Posterior cingulate gyrus (tissue), 11 donors: ENCODE measurements around the gene FGB.

Experiments used
- DNase-seq, 10 donors: peaks; one replicate each; pipeline versions ENCODE4 v3.0.0 to v3.0.0-alpha.2; 2020 to 2021; ENCODE audit warnings: mixed read lengths in 3 of 10
- intact Hi-C: fragments of 100-400 bp; cut with DNase I; formaldehyde crosslinking; loops from one replicate; pipeline ENCODE4 v1.15.1; 2023

Gene FGB

DNA sequence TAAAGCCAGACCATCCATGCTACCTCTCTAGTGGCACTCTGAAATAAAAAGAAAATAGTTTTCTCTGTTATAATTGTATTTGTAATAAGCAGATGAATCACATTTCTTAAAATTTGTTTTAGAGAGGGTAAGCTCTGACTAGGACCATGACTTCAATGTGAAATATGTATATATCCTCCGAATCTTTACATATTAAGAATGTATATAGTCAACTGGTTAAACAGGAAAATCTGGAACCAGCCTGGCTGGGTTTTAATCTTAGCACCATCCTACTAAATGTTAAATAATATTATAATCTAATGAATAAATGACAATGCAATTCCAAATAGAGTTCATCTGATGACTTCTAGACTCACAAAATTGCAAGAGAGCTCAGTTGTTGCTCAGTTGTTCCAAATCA lies 1.5 kb downstream of the FGB start:
- intact Hi-C loops: no loop called here

DNA sequence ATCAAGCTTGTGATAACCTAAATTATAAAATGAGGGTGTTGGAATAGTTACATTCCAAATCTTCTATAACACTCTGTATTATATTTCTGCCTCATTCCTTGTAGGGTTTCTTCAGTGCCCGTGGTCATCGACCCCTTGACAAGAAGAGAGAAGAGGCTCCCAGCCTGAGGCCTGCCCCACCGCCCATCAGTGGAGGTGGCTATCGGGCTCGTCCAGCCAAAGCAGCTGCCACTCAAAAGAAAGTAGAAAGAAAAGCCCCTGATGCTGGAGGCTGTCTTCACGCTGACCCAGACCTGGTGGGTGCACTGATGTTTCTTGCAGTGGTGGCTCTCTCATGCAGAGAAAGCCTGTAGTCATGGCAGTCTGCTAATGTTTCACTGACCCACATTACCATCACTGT lies 2.9 kb downstream of the FGB start:
- intact Hi-C loops: no loop called here
- DNase-seq: peak in 3 of 10 donors; percentile 53 to 66 (median 63)

More for the DNA sequence above, 1.5 kb downstream of the FGB start:
- DNase-seq: no peak

DNA sequence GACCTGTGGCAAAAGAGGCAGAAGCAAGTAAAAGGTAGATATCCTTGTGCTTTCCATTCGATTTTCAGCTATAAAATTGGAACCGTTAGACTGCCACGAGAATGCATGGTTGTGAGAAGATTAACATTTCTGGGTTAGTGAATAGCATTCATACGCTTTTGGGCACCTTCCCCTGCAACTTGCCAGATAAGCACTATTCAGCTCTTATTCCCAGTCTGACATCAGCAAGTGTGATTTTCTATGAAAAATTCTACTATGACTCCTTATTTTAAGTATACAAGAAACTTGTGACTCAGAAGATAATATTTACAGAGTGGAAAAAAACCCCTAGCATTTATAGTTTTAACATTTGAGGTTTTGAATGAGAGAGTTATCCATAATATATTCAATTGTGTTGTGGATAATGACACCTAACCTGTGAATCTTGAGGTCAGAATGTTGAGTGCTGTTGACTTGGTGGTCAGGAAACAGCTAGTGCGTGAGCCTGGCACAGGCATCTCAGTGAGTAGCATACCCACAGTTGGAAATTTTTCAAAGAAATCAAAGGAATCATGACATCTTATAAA lies 3.9 kb downstream of the FGB start:
- intact Hi-C loops: no loop called here
- DNase-seq: no peak

DNA sequence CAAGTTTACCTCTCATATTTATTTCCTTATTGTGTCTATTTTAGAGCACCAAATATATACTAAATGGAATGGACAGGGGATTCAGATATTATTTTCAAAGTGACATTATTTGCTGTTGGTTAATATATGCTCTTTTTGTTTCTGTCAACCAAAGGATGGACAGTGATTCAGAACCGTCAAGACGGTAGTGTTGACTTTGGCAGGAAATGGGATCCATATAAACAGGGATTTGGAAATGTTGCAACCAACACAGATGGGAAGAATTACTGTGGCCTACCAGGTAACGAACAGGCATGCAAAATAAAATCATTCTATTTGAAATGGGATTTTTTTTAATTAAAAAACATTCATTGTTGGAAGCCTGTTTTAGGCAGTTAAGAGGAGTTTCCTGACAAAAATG lies 6.2 kb downstream of the FGB start:
- intact Hi-C loops: no loop called here
- DNase-seq: no peak

DNA sequence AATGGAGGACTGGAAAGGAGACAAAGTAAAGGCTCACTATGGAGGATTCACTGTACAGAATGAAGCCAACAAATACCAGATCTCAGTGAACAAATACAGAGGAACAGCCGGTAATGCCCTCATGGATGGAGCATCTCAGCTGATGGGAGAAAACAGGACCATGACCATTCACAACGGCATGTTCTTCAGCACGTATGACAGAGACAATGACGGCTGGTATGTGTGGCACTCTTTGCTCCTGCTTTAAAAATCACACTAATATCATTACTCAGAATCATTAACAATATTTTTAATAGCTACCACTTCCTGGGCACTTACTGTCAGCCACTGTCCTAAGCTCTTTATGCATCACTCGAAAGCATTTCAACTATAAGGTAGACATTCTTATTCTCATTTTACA lies 6.8 kb downstream of the FGB start:
- intact Hi-C loops: no loop called here

DNA sequence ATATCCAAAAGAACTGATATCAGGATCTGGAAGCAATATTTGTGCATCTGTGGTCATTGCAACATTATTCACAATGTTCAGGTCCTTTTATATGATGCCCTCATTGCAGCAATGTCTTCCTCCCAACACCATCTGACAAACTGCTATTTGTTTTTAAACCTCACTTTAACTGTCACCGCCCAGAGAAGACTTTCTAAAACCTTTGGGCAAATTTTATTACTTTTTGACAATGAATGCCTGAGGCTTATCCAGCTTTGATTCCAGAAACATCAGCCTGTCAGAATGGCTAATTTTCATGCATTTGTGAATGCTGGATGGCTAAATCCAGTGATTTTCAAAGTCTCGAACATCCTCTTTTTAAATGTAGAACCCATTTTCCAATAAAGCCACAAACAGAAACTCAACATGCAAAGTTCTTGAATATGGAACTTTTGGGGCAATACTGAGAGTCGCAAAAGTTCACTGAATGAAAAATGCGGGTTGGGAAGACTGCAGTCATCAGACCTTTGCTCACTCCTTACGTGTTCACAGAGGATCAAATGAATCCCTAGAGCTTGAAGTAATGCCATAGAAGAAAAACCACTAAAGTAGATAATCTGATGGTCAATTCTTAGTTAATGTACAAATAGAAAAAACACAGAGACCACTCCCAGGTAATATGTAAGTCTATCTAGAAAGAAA lies 10.5 kb downstream of the FGB start:
- intact Hi-C loops: no loop called here
- no peak for DNase-seq

More for the DNA sequence above, 6.8 kb downstream of the FGB start:
- no peak for DNase-seq

DNA sequence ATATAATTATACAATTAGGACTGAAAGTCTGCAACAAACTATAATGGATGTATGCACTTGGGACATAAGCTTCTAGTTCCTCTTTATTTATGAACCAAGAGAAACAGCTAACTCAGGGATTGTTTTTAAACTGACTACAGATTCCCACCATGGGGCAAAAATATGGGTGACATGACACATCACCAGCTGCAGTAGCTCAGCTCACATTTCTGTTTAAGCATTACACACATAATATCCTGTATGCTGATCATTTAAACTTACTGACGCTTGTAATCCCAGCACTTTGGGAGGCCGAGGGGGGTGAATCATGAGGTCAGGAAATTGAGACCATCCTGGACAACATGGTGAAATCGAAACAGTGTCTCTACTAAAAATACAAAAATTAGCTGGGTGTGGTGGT lies 11.5 kb downstream of the FGB start:
- intact Hi-C loops: no loop called here
- no peak for DNase-seq

DNA sequence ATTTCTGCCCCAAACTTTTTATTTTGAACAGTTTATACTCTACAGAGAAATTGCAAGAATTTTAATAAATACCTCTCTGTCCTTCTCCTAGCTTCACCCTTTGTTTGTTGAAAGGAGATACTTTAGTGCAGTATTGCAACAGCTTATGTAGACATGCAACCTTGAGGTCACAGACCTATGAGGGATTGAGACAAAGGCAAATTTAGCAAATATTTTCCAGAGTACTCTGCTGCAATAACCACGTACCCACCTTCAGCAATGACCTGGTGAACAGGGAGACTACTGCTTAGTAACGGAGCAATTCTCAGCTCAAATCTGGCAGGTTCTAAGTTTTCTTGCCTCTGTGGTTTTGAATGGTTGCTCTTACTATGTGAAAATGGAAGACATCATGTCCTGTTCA lies 14.5 kb downstream of the FGB start:
- DNase-seq: no peak
- intact Hi-C loops: no loop called here

DNA sequence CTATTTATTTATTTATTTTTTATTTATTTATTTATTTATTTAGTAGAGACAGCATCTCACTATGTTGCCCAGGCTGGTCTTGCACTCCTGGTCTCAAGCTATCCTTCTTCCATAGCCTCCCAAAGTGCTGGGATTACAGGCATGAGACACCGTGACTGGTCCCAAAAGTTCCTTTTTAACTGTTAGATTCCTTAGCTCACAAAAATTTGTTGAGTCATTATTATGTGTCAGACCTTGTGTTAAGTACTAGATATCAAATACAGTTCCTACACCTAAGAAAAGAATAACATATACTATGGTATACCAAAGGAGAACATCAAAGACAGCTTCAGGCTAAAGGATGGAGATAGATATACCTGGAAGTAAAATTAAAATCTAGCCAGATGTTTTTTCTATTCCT lies 16.1 kb downstream of the FGB start:
- no peak for DNase-seq
- intact Hi-C loops: no loop called here

DNA sequence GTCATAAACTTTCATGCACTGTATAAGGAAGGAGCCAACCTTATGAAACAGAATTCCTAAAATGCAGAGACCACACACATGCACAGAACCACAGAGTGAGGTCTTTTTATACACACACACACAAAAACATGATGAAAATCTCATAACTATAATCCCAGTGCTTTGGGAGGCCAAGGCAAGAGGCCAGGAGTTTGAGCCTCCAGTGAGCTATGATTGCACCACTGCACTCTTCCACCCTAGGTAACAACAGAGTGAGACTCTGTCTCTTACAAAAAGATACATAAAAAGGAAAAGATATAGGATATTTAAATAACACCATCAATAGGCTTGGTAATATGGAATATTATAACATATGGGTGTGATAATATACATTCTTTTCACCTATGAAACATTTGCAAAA lies 17.1 kb downstream of the FGB start:
- no peak for DNase-seq
- intact Hi-C loops: no loop called here

DNA sequence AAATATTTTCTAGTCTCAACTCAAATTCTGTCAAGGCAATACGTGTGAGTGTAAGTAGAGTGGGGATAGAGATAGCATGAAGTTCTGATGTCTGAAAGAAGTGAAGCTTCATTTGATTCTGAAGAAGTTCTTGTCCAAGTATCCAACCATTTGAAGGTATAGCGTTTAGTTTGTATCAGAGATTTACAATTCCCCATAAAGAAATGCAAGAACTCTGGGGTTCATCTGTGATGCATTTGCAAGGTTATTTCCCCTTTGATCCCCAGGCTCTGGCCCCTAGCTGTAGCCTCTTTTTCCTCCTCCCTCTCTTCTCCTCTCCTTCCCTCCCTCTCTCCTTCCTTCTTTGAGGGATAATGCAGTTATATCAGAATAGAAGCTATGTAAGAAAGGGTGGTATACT lies 19.9 kb downstream of the FGB start:
- intact Hi-C loops: no loop called here
- DNase-seq: no peak

DNA sequence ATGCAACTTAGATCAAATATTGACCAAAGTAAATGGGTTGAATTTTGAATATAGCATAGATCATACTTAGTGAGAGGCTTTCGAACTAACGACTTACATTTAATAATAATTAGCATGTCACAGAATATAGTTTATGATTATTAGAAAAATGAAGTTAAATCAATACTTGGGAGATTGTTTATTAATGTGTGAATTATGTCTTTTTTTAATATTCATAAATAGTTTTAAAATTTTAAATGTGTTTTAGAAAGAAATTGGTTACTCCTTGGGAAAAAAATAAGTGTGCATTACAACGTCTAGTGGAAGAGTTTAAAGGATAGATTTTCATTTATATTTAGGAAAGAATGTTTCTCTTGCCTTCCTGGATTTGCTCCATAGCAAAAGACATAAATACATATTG lies 20.4 kb downstream of the FGB start:
- DNase-seq: no peak
- intact Hi-C loops: no loop called here

DNA sequence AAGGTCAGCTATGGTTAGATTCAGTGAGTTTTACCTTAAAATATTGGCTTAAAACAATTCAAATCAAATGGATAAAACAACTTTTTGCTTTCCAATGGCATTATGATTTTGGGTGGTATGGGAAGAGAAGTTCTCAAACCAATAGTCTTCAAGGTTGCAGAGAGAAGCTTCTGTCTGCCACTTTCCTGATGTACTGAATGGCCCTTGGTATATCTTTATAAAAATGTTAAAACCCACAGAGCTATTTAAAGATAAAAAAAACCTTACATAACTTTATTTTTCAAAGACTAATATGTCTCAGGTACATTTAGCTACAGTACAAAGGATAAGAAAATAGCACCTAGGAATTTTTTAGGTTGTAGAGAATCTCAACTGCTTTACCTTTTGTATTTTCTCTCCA lies 20.9 kb downstream of the FGB start:
- no peak for DNase-seq
- intact Hi-C loops: no loop called here

DNA sequence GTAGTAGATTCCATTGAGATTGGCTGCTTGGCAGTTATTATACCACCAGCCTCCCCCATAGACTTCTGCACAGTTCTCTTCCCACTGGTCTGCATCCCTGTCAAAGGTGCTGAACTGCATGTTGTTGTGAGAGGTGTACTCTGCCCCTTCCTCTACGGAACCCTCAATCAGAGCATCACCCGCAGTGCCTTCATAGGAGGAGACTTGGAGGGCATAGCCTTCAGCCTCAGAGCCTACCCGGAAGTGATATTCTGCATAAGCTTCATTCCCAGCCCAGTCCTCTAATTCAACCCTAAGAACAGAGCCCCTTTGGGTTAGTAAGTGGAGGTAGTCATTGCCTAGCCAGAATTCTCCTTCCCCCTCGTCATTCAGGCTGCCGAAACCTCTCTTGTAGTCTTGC lies 21.4 kb downstream of the FGB start:
- DNase-seq: no peak
- intact Hi-C loops: no loop called here

DNA sequence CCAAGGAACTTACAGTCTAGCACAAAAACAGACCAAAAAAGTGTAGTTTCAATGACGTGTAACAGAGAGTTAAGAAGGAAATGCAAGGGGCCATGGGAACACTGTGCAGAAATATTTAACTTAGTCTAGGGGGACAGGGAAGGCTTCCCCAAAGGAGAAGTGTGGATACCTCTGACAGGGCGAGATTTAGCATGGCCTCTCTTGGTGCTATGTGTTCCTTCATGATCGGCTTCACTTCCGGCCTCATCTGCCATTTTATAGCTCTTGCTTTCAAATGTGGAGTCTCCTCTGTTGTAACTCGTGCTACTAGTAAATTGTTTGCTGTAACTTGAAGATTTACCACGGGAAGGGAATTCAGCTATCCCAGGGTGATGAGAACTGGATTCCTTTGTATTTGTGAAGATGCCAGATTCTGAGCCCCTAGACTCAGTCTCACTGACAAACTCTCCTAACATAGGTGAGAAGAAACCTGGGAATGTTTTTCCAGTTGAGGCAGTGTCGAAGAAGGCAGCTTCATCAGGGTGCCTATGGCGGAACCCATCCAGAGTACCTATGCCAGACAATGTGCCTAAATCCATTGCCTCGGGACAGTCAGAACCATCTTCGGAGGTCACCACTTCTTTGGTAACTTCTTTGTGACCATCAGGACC lies 22.7 kb downstream of the FGB start:
- intact Hi-C loops: no loop called here
- no peak for DNase-seq

DNA sequence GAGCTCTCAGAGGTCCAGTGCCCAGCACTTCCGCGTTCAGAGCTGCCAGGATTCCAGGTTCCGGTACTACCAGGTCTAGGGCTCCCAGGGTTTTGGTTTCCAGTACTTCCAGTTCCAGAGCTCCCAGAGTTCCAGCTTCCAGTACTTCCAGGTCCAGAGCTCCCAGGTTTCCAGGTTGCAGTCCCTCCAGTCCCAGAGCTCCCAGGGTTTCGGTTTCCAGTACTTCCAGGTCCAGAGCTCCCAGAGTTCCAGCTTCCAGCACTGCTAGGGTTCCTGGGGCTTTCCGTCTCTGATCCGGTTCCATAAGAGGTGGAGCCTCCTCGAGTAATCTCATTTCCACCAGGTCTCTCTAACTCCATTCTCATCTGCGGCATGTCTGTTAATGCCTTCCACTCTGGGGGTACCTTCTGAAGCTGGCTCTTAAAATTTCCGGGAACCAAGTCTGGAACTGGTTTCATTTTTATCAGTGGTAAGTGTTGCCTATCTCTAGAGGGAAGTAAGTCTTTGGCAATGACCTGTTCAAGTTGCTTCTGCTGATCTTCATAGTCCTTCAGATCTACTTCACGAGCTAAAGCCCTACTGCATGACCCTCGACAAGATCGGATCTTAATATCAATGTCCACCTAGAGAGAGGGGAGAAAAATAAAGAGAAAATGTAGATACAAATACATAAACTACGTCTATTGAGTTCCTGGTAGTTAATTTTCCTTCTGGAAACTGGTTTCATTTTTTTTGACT lies 23.7 kb downstream of the FGB start:
- DNase-seq: peak in 1 of 10 donors; percentile 39
- intact Hi-C loops: no loop called here

DNA sequence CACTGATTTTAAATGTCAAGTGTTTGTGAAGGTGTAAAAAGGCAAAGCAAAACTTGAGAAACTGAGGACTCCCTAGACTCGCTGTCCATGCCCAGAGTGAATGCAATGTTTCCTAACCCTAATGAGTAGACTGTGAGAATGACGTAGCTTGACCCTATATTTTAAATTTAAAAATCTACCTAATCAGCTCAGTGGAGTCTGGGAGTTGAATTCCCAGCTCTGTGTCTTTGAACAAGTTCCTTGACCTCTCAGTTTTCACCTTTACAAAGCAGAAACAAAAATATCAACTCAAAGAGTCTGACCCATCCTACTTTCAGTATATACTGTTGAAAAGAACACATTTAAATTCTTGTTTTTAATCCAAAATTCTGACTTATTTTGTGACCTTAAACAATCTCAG lies 25.4 kb downstream of the FGB start:
- no peak for DNase-seq
- intact Hi-C loops: no loop called here

DNA sequence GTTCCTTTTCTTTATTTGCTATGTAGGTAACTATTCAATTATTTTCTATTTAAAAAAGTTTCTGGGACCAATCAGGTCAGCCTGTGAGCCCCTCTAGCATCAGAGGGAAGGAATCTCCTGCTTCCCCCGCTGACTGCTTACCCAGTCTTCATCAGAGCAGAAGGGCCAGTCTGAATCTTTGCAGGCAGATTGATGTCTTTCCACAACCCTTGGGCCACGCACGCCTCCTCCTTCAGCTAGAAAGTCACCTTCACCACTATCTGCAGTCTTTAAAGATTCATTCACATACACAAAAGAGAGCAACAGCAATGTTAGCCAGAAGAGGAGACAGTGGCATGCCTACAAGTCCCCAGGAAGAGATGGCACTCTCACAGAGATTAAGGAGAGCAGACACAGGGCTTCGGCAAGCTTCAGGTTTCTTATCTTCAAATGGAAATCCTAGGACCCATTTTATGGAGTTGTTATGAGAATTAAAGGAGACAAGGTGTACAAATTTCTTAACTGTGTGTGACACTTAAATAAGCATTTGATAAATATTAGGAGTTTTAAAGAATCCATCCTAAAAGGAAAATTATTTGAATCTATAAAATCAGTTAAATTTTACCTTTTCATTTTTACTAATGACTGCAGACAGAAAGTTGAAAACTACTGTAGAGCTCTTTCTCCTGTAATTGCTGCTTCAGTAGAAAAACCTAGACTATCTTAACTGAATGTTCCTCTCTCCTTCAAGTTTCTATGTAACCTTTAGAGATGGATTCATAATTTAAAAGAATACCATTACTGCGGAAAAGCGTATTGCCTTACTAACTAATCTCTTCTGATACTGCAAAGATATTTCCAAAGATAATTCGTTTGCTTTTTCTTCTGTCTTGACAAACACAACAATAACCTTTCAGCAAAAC lies 26.7 kb downstream of the FGB start:
- DNase-seq: no peak
- intact Hi-C loops: no loop called here

DNA sequence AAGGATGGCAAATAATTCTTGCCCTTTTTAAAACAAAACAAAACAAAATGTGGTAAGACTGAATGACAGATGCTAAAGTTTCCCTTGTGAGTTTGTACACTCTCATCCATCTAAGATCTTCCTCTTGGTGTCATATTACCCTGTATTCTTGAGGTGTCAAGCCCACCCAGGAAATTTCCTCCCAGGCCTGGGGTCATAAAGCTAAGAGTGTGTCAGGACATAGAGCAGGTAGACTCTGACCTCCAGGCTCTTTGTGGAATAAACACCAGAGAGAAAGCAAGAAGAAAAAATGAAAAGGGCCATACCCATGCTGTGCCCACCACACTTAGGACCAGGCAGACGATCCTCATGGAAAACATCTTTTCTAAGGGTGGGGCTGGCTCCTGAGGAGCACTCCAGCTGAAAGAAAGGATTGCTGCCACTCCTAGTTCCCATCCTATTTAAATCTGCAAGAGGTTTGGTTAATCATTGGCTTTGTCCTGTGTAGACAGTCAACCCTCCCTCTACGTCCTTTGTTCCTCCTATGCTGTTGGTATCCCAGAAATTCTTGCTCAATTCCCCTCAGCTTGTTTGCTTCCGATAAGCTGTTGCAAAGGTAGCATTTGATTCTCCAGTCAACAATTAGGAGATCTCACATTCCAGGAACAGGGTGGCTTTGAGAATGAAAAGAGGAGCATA lies 27.7 kb downstream of the FGB start, which contains the start of gene FGA:
FGA (minus strand) TSS at position 414 of the 678 bp plus-strand sequence; CDS start at position 359, 55 bp downstream.
- intact Hi-C loops: no loop called here
- DNase-seq: no peak

DNA sequence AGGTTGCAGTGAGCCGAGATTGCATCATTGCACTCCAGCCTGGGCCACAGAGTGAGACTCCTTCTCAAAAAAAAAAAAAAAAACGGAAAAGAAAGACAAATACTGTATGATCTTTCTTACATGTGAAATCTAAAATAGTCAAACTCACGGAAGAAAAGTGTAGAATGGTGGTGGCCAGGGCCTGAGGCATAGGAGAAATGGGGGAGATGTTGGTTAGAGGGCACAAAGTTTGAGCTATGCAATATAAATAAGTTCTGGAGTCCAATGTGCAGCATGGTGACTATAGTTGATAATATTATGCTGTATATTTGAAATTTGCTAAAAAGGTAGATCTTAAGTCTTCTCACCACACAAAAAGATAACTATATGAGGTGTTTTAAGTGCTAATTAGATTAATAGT lies 29.1 kb downstream of the FGB start:
- intact Hi-C loops: no loop called here
- no peak for DNase-seq
